NB4 (cell line): ENCODE data around the gene ZNF101.

Source experiments
- DNase-seq: peaks from one replicate; pipeline ENCODE4 v3.0.0; 2010; ENCODE audit warnings: low read depth
- H3K4me3 ChIP-seq: one replicate; pipeline ENCODE4 v1.5.1; 2011; ENCODE audit warnings: mild to moderate bottlenecking, low read depth, low read length, moderate library complexity
- MAX ChIP-seq: IDR thresholded peaks from 2 replicates; pipeline ENCODE4 v1.6.1; 2011; ENCODE audit warnings: low read depth, low read length
- MYC ChIP-seq: IDR thresholded peaks from 2 replicates; pipeline ENCODE4 v1.6.1; 2011; ENCODE audit warnings: low read depth, low read length
- POLR2A ChIP-seq: IDR thresholded peaks from 2 replicates; pipeline ENCODE4 v1.6.1; 2011; ENCODE audit warnings: mild to moderate bottlenecking; ENCODE audit not compliant: insufficient read length; ENCODE audit errors: extremely low read depth
- TF ChIP-seq, protein P1 (sequence below): IDR thresholded peaks from one replicate; pipeline ENCODE4 v1.5.1; 2012; ENCODE audit warnings: low read depth, low read length

Gene ZNF101

DNA sequence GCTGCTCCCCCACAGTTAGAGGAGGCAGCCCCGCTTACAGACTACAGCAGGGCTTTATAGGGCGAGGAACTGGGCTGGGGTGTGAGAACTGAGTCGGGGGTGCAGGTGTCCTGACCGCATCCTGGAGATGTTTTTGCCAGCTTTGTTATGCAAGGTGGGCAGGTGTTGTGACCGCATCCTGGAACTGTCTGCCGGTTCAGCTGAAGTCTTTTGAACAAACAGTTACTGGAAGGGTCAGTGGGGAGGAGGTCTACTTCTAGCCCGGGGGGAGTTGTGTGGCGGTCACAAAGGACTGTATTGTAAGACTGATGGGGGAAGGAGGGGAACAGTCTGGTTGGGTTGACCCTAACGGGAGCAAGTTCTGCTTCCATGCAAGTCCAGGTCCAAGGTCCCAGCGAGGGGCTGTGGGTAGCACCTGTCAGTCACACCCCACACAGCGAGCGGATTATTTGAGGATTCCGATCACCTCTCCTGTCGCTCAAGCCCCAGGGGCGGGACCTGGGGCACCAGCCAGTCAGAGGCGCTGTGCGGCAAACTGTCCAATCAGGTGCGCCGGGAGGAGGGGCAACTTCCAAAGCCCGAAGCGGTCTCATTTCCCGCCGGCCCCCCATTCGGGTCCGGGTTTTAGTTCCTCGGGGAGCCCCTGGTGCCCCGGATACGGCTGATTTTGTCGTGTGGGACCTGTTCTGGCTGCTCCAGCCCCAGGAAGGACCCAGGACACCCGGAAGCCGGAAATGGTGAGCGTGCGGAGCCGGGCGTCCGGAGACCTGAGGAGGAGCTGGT lies at the start of gene ZNF101:
Gene ZNF101 (plus strand): TSS at position 610 of the 783 bp plus-strand sequence. CDS start 125 bp downstream, at position 735.
- H3K4me3 ChIP-seq, result peak within 1 kb of the TSS; percentile 86
- peak; percentile 97 for DNase-seq
- TF ChIP-seq, protein P1, sequence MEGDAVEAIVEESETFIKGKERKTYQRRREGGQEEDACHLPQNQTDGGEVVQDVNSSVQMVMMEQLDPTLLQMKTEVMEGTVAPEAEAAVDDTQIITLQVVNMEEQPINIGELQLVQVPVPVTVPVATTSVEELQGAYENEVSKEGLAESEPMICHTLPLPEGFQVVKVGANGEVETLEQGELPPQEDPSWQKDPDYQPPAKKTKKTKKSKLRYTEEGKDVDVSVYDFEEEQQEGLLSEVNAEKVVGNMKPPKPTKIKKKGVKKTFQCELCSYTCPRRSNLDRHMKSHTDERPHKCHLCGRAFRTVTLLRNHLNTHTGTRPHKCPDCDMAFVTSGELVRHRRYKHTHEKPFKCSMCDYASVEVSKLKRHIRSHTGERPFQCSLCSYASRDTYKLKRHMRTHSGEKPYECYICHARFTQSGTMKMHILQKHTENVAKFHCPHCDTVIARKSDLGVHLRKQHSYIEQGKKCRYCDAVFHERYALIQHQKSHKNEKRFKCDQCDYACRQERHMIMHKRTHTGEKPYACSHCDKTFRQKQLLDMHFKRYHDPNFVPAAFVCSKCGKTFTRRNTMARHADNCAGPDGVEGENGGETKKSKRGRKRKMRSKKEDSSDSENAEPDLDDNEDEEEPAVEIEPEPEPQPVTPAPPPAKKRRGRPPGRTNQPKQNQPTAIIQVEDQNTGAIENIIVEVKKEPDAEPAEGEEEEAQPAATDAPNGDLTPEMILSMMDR, result no peak
- TF ChIP-seq POLR2A (peak; percentile 80), MAX (no peak), MYC (0 out of 2 replicates have a peak, but pooled peaks have one; percentile 22)

GRCh38 chr19:19619181-19619848 lies 49.3 kb upstream of the ZNF101 start:
- no peak overlapping the region for H3K4me3 ChIP-seq
- no peak for DNase-seq
- no peak for TF ChIP-seq MAX
- no peak for TF ChIP-seq POLR2A
- TF ChIP-seq, protein P1, result no peak
- TF ChIP-seq MYC, result no peak

GRCh38 chr19:19619849-19620210 lies 48.8 kb upstream of the ZNF101 start:
- no peak for TF ChIP-seq POLR2A
- TF ChIP-seq, protein P1, result no peak
- no peak for TF ChIP-seq MAX
- TF ChIP-seq MYC, result no peak
- no peak for DNase-seq
- no peak overlapping the region for H3K4me3 ChIP-seq

GRCh38 chr19:19623383-19623782 lies 45.3 kb upstream of the ZNF101 start:
- no peak for DNase-seq
- H3K4me3 ChIP-seq, result no peak overlapping the region
- TF ChIP-seq MYC (no peak), POLR2A (no peak), MAX (no peak)
- TF ChIP-seq, protein P1, result no peak

DNA sequence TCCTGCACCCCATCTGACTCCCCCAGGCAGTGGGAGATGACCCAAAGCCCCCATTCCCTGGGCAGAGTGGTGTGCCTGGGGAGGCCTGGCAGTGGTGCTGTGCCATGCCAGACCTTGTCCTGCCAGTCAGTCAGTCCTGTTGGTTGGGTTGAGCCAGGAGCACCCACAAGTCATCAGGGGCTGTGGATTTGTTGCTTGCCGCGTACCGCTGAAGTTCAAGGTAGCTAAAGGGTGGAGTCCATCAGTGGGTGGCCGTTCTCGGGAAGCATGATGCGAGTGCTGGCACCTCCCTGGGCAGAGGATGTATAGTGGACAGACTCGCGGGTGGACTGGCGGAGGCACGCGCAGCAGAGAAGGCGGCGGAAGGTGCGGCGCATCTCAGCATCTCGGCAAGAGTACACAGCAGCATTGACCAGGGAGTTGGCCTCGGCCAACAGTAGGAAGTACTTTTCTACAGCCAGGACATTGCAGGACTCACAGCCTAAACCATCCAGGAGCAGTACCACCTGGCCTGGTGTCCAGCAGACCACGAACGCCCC lies 44.5 kb upstream of the ZNF101 start:
- TF ChIP-seq MAX (no peak), MYC (no peak), POLR2A (no peak)
- TF ChIP-seq, protein P1, result no peak
- H3K4me3 ChIP-seq, result no peak overlapping the region
- no peak for DNase-seq
